ENCODE results near the gene DCDC2B. TPM values are rescaled to one million over a fixed set of nuclear protein-coding genes. Genes with fewer than 3 reads are reported as not detected.

DCDC2B gene
- total RNA-seq, 1 experiment from 2014 or later = not detected

DNA sequence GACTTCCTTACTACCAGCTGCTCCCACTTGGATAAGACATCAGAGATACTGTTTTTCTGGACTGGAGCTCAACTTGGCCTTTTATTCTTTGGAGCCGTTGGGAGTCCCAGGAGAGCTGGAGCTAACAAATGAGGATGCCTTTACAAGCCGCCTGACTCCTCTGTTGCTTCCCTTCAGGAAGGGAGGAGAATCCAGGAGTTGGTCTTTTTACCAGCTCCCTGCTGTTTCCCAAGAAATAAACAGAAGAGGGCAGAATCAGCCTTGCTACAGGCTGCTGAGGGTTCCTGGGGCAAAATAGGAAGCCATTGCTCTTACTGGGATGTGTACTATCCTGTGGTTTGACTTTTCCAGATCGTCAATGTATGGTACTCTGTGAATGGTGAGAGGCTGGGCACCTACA is 14.8 kb downstream of the DCDC2B start (continued):
- TF ChIP-seq ZNF425 (CRISPR knock-in tag; conservative IDR thresholded peaks at IDR 0.05) = no peak
- no peak for TF ChIP-seq JAZF1 (CRISPR knock-in tag; IDR thresholded peaks at IDR 0.05)
- TF ChIP-seq JUN (CRISPR knock-in tag; IDR thresholded peaks at IDR 0.05) = no peak
- TF ChIP-seq CBFB (CRISPR knock-in tag; IDR thresholded peaks at IDR 0.05; ENCODE audit: low read depth) = no peak
- TF ChIP-seq, protein P1, sequence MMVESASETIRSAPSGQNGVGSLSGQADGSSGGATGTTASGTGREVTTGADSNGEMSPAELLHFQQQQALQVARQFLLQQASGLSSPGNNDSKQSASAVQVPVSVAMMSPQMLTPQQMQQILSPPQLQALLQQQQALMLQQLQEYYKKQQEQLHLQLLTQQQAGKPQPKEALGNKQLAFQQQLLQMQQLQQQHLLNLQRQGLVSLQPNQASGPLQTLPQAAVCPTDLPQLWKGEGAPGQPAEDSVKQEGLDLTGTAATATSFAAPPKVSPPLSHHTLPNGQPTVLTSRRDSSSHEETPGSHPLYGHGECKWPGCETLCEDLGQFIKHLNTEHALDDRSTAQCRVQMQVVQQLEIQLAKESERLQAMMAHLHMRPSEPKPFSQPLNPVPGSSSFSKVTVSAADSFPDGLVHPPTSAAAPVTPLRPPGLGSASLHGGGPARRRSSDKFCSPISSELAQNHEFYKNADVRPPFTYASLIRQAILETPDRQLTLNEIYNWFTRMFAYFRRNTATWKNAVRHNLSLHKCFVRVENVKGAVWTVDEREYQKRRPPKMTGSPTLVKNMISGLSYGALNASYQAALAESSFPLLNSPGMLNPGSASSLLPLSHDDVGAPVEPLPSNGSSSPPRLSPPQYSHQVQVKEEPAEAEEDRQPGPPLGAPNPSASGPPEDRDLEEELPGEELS (CRISPR knock-in tag; IDR thresholded peaks at IDR 0.05) = no peak
- no peak for TF ChIP-seq TEAD4 (CRISPR knock-in tag; IDR thresholded peaks at IDR 0.05)
- no peak for TF ChIP-seq OVOL2 (CRISPR knock-in tag; IDR thresholded peaks at IDR 0.05; ENCODE audit: borderline replicate concordance)
- TF ChIP-seq IRF2 (CRISPR knock-in tag; IDR thresholded peaks at IDR 0.05; ENCODE audit: borderline replicate concordance, low read depth) = no peak
- no peak for TF ChIP-seq EMX1 (CRISPR knock-in tag; IDR thresholded peaks at IDR 0.05)
- TF ChIP-seq, protein P2, sequence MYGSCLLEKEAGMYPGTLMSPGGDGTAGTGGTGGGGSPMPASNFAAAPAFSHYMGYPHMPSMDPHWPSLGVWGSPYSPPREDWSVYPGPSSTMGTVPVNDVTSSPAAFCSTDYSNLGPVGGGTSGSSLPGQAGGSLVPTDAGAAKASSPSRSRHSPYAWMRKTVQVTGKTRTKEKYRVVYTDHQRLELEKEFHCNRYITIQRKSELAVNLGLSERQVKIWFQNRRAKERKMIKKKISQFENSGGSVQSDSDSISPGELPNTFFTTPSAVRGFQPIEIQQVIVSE (CRISPR knock-in tag; IDR thresholded peaks at IDR 0.05; ENCODE audit: borderline replicate concordance) = no peak
- TF ChIP-seq, protein P3, sequence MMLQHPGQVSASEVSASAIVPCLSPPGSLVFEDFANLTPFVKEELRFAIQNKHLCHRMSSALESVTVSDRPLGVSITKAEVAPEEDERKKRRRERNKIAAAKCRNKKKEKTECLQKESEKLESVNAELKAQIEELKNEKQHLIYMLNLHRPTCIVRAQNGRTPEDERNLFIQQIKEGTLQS (CRISPR knock-in tag; conservative IDR thresholded peaks at IDR 0.05) = no peak
- TF ChIP-seq GTF2I (CRISPR knock-in tag; conservative IDR thresholded peaks at IDR 0.05) = no peak
- no peak for TF ChIP-seq NR3C1 (CRISPR knock-in tag; conservative IDR thresholded peaks at IDR 0.05; ENCODE audit: low read depth)

GRCh38 chr1:32224285-32224684 is 15.4 kb downstream of the DCDC2B start:
- H3K9me3 Mint-ChIP-seq = no peaks in the 10 kb centered on the region
- H3K4me3 Mint-ChIP-seq = peak overlapping the region; percentile 95
- POLR2A ChIA-PET = no interaction called here
- peaks cover 39% of the 10 kb centered on the region for H3K36me3 Mint-ChIP-seq
- ATAC-seq (no peak), DNase-seq (ENCODE audit: low spot score) (no peak)
- CTCF ChIA-PET = interaction anchor here (3.5 kb wide), 1 partner anchor 25 kb away, joined by 23 read pairs; no protein-coding TSS in a partner anchor
- TF ChIP-seq CREB1 (CRISPR knock-in tag; IDR thresholded peaks at IDR 0.05) (no peak), NFYB (CRISPR knock-in tag; conservative IDR thresholded peaks at IDR 0.05; ENCODE audit: low read depth) (no peak), GABPB1 (CRISPR knock-in tag; IDR thresholded peaks at IDR 0.05) (no peak), MXD4 (CRISPR knock-in tag; IDR thresholded peaks at IDR 0.05; ENCODE audit: borderline replicate concordance) (no peak), PREB (CRISPR knock-in tag; IDR thresholded peaks at IDR 0.05; ENCODE audit: borderline replicate concordance) (no peak), ARID4B (CRISPR knock-in tag; IDR thresholded peaks at IDR 0.05; ENCODE audit: borderline replicate concordance) (no peak), HMGA2 (CRISPR knock-in tag; IDR thresholded peaks at IDR 0.05) (no peak), ZNF317 (CRISPR knock-in tag; IDR thresholded peaks at IDR 0.05; ENCODE audit: borderline replicate concordance, low read depth) (no peak)
- TF ChIP-seq, protein P1 (CRISPR knock-in tag; IDR thresholded peaks at IDR 0.05) = no peak
- TF ChIP-seq, protein P4, sequence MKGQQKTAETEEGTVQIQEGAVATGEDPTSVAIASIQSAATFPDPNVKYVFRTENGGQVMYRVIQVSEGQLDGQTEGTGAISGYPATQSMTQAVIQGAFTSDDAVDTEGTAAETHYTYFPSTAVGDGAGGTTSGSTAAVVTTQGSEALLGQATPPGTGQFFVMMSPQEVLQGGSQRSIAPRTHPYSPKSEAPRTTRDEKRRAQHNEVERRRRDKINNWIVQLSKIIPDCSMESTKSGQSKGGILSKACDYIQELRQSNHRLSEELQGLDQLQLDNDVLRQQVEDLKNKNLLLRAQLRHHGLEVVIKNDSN (CRISPR knock-in tag; IDR thresholded peaks at IDR 0.05) = no peak
- H3K4me1 Mint-ChIP-seq = peaks cover 13% of the 10 kb centered on the region
- H3K27me3 Mint-ChIP-seq (ENCODE audit: low read depth) = no peaks in the 10 kb centered on the region
- peak overlapping the region; percentile 33; the same call in 1 of the 2 replicates for H3K27ac Mint-ChIP-seq
